PC-3 (cell line): Measurements from ENCODE around the gene NR2C2. TPM values are rescaled to one million over a fixed set of nuclear protein-coding genes. Genes with fewer than 3 reads are reported as not detected.

Experiments
- ATAC-seq: fragments of 200-7000 bp; cut with Tn5 transposase; 2 replicates; pipeline ENCODE4 v1.9.1; 2020; ENCODE audit warnings: mild to moderate bottlenecking, moderate library complexity
- BruUV-seq: library from RNA; stranded (reverse); fragments of 400-500 nt; replicated peaks from 2 replicates; lab custom pipeline; 2021; lab: Mats Ljungman, UMichigan
- CTCF ChIA-PET: fragments of 300-600 bp; sonication (Branson Sonifier 250); formaldehyde crosslinking; loops from one replicate; lab custom pipeline; 2022; ENCODE audit warnings: antibody characterized with exemption; lab: Charles Lee
- POLR2A ChIA-PET: fragments of 300-600 bp; sonication (Branson Sonifier 250); formaldehyde crosslinking; loops from one replicate; lab custom pipeline; 2022; ENCODE audit warnings: antibody characterized with exemption; ENCODE audit not compliant: unreplicated experiment; lab: Charles Lee
- DNase-seq: peaks from one replicate; pipeline ENCODE4 v3.0.0-alpha.2; 2015
- H2AFZ ChIP-seq: fragments of 300-600 bp; sonication (generic); 2 replicates; pipeline ENCODE4 v1.6.0; 2016; ENCODE audit warnings: antibody characterized with exemption, low read length
- H3F3A ChIP-seq: fragments of 300-600 bp; sonication (generic); one replicate; pipeline ENCODE4 v1.6.0; 2017; ENCODE audit warnings: antibody characterized with exemption, low read length, control low read depth, mild to moderate bottlenecking; ENCODE audit not compliant: unreplicated experiment
- H3K27ac ChIP-seq: fragments of 300-600 bp; sonication (generic); 2 replicates; pipeline ENCODE4 v1.5.1; 2016; ENCODE audit warnings: mild to moderate bottlenecking, low read length
- H3K27me3 ChIP-seq: fragments of 300-600 bp; sonication (generic); 2 replicates; pipeline ENCODE4 v1.6.1; 2016; ENCODE audit warnings: low read length, mixed read lengths
- H3K36me3 ChIP-seq: fragments of 300-600 bp; sonication (generic); 2 replicates; pipeline ENCODE4 v1.6.1; 2016; ENCODE audit warnings: low read depth, mixed run types, low read length, mixed read lengths
- H3K4me1 ChIP-seq: fragments of 300-600 bp; sonication (generic); 2 replicates; pipeline ENCODE4 v1.5.1; 2016; ENCODE audit warnings: low read length; ENCODE audit not compliant: insufficient read depth
- H3K4me2 ChIP-seq: fragments of 300-600 bp; sonication (generic); 2 replicates; pipeline ENCODE4 v1.6.0; 2016; ENCODE audit warnings: low read length
- H3K4me3 ChIP-seq: fragments of 300-600 bp; sonication (generic); 2 replicates; pipeline ENCODE4 v1.5.1; 2016; ENCODE audit warnings: mild to moderate bottlenecking, low read length, mixed read lengths
- H3K79me2 ChIP-seq: fragments of 300-600 bp; sonication (generic); 2 replicates; pipeline ENCODE4 v1.6.1; 2017; ENCODE audit warnings: low read length, mixed read lengths
- H3K9ac ChIP-seq: fragments of 300-600 bp; sonication (generic); 2 replicates; pipeline ENCODE4 v1.6.0; 2016; ENCODE audit warnings: mild to moderate bottlenecking, low read length
- H3K9me2 ChIP-seq: fragments of 300-600 bp; sonication (generic); replicated peaks from 2 replicates; pipeline ENCODE4 v1.6.1; 2016; ENCODE audit warnings: mixed run types, low read length, mixed read lengths
- H3K9me3 ChIP-seq: fragments of 300-600 bp; sonication (generic); 2 replicates; pipeline ENCODE4 v1.6.1; 2016; ENCODE audit warnings: low read length, mixed read lengths
- H4K20me1 ChIP-seq: fragments of 300-600 bp; sonication (generic); 2 replicates; pipeline ENCODE4 v1.6.1; 2016; ENCODE audit warnings: low read length, mixed read lengths
- EZH2 ChIP-seq: fragments of 300-600 bp; sonication (generic); IDR thresholded peaks from one replicate; pipeline ENCODE4 v1.6.1; 2017; ENCODE audit warnings: antibody characterized with exemption, mild to moderate bottlenecking, low read length; ENCODE audit not compliant: unreplicated experiment
- EZH2phosphoT487 ChIP-seq: fragments of 300-600 bp; sonication (generic); IDR thresholded peaks from 2 replicates; pipeline ENCODE4 v1.6.1; 2018; ENCODE audit warnings: mild to moderate bottlenecking, antibody characterized with exemption, low read length, borderline replicate concordance
- intact Hi-C: fragments of 100-400 bp; cut with micrococcal nuclease; formaldehyde crosslinking; loops from 2 replicates; pipeline ENCODE4 v1.9.0; 2023
- total RNA-seq: library from RNA; depleted of rRNA; stranded (reverse); fragments of >200 nt; gene quantifications from 2 replicates; pipeline ENCODE4 v1.2.3, GENCODE V29; 2014
- TF ChIP-seq, protein P1 (sequence below): fragments of 300-600 bp; sonication (generic); conservative IDR thresholded peaks from 2 replicates; pipeline ENCODE4 v1.5.1; 2017; ENCODE audit warnings: antibody characterized with exemption, low read depth, mild to moderate bottlenecking, low read length

Gene NR2C2
- total RNA-seq, 1 experiment from 2014 or later, result 21.9 TPM

DNA sequence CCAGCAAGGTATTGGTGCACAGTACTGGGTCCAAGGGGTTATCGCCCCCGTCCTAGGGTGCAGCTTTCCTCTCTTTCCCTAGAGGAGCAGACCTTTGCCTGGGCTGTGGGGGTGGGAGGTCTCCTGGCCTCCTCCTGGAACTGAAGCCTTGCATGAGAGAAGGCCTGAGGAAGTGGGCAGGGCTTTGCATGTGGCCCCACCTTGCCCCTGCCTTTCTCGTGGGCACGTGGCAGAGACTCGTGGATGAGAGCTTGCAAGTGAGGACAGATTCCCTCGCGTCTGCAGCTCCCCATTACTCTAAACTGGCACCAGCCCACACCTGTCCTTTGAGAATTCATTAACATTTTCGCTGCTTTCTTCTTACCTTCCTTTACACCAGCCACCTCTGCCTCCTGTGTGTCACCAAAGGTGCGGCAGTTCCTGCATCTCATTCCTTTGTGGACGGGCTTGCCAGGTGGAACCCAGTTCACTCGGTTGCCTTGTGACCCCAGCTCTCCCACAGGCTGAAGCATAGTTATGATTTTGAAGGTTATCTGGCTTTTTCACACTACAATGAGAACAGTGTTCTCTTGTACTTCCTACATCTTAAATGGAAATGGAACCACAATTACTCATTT is 40.9 kb upstream of the NR2C2 start:
- no TSS peak for BruUV-seq
- H4K20me1 ChIP-seq, result 0 out of 2 replicates have a peak, but pooled peaks cover 3% of the 10 kb centered on the region
- peaks cover 51% of the 10 kb centered on the region for H3K27me3 ChIP-seq
- 0 out of 2 replicates have a peak, but pooled peaks cover 4% of the 10 kb centered on the region for H3K9me3 ChIP-seq
- TF ChIP-seq, protein P1, sequence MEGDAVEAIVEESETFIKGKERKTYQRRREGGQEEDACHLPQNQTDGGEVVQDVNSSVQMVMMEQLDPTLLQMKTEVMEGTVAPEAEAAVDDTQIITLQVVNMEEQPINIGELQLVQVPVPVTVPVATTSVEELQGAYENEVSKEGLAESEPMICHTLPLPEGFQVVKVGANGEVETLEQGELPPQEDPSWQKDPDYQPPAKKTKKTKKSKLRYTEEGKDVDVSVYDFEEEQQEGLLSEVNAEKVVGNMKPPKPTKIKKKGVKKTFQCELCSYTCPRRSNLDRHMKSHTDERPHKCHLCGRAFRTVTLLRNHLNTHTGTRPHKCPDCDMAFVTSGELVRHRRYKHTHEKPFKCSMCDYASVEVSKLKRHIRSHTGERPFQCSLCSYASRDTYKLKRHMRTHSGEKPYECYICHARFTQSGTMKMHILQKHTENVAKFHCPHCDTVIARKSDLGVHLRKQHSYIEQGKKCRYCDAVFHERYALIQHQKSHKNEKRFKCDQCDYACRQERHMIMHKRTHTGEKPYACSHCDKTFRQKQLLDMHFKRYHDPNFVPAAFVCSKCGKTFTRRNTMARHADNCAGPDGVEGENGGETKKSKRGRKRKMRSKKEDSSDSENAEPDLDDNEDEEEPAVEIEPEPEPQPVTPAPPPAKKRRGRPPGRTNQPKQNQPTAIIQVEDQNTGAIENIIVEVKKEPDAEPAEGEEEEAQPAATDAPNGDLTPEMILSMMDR, result no peak
- no peak for TF ChIP-seq EZH2phosphoT487
- no peak for TF ChIP-seq EZH2
- DNase-seq (no peak), ATAC-seq (no peak)
- CTCF ChIA-PET, result no interaction called here
- no peak overlapping the region for H3K4me3 ChIP-seq
- no peaks in the 10 kb centered on the region for H3K4me1 ChIP-seq
- H3K9me2 ChIP-seq, result no peaks in the 10 kb centered on the region
- no peaks in the 10 kb centered on the region for H3F3A ChIP-seq
- H3K27ac ChIP-seq, result no peak overlapping the region
- no peak overlapping the region for H2AFZ ChIP-seq
- H3K9ac ChIP-seq, result no peak overlapping the region
- H3K79me2 ChIP-seq, result no peaks in the 10 kb centered on the region
- POLR2A ChIA-PET, result no interaction called here
- intact Hi-C loops, result no loop called here
- H3K4me2 ChIP-seq, result no peak overlapping the region
- no peaks in the 10 kb centered on the region for H3K36me3 ChIP-seq

DNA sequence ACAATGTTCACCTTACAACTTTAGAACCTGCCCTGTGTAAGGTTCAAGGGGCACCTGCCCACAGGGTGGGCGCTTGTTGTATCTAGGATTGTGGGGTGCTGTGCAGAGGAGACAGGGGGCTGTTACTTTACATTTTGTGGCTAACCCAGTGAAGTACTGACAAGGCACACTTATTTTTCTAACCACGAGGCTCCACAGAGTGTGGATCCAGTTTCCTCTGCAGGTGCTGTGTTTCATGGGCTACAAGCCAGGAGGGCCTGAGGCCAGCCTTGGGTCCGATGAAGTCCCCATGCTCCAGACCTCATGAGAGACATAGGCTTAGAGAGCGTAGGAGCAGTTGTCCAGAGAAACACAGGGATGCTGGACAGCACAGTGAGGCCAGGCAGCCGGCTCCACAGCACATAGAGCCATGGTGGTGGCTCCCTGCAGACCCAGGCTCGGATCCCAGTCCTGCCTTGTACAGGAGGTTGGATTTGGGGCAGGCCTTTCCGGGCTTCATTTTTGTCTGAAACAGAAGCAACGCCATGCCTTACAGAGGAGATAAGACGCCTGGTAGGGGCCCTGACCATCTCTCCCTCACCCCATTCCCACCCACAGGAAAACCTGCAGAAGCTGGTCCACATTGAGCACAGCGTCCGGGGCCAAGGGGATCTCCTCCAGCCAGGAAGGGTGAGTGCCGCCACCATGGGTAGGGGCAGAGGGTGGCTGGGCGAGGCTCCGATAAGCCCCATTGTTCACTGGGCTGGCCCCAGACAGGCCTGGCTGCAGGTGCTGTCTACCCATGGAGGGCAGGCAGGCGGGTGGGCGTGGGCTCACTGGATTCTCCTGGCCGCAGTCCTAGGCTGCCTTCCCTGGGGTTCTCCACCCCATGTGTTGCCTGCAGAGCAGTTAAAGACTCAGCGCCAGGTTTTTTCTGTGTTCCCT is 40.1 kb upstream of the NR2C2 start:
- BruUV-seq, result no TSS peak
- intact Hi-C loops, result no loop called here
- CTCF ChIA-PET, result no interaction called here

More for the DNA sequence above, 40.1 kb upstream of the NR2C2 start:
- Histone ChIP-seq H3K4me1 (no peaks in the 10 kb centered on the region), H3K27ac (no peak overlapping the region), H3K9ac (no peak overlapping the region), H4K20me1 (0 out of 2 replicates have a peak, but pooled peaks cover 3% of the 10 kb centered on the region), H3K27me3 (peaks cover 59% of the 10 kb centered on the region), H2AFZ (no peak overlapping the region), H3K79me2 (no peaks in the 10 kb centered on the region), H3K9me3 (0 out of 2 replicates have a peak, but pooled peaks cover 4% of the 10 kb centered on the region), H3K4me2 (no peak overlapping the region), H3K9me2 (no peaks in the 10 kb centered on the region), H3K4me3 (no peak overlapping the region), H3K36me3 (no peaks in the 10 kb centered on the region), H3F3A (no peaks in the 10 kb centered on the region)
- POLR2A ChIA-PET, result no interaction called here
- TF ChIP-seq, protein P1, result no peak
- TF ChIP-seq EZH2phosphoT487, result no peak
- TF ChIP-seq EZH2, result no peak
- DNase-seq (no peak), ATAC-seq (no peak)
